ENCODE measurements around the gene EFCAB6. TPM values are rescaled to one million over a fixed set of nuclear protein-coding genes. Genes with fewer than 3 reads are reported as not detected.

Gene EFCAB6
- total RNA-seq, 1 donor, result 2.7 TPM

DNA sequence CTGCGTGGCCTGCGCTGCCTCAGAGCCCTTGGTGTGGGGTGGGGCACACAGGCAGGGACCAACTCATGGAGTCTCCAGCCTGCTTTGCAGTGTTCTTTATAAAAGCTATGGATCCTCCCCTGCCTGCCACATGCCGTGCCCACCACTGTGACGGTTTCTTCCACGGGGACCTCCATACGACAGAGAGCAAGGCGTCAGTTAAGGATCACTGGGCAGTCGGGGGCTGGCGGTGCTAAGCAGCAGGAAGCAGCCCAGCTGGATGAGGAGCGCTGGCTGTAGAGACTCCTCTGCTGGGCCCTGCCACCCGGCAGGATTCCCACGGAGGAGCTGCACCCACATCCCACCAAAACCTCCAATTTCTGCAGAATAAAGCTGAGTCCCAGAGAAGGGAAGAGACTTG, 23.1 kb upstream of the EFCAB6 start:
- no peak overlapping the region for H3K4me3 ChIP-seq (ENCODE audit: low read depth, low read length)
- TF ChIP-seq, protein P1, sequence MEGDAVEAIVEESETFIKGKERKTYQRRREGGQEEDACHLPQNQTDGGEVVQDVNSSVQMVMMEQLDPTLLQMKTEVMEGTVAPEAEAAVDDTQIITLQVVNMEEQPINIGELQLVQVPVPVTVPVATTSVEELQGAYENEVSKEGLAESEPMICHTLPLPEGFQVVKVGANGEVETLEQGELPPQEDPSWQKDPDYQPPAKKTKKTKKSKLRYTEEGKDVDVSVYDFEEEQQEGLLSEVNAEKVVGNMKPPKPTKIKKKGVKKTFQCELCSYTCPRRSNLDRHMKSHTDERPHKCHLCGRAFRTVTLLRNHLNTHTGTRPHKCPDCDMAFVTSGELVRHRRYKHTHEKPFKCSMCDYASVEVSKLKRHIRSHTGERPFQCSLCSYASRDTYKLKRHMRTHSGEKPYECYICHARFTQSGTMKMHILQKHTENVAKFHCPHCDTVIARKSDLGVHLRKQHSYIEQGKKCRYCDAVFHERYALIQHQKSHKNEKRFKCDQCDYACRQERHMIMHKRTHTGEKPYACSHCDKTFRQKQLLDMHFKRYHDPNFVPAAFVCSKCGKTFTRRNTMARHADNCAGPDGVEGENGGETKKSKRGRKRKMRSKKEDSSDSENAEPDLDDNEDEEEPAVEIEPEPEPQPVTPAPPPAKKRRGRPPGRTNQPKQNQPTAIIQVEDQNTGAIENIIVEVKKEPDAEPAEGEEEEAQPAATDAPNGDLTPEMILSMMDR (IDR thresholded peaks at IDR 0.05; ENCODE audit: insufficient read depth, low read length), result no peak
- DNase-seq (ENCODE audit: low read depth), result no peak

DNA sequence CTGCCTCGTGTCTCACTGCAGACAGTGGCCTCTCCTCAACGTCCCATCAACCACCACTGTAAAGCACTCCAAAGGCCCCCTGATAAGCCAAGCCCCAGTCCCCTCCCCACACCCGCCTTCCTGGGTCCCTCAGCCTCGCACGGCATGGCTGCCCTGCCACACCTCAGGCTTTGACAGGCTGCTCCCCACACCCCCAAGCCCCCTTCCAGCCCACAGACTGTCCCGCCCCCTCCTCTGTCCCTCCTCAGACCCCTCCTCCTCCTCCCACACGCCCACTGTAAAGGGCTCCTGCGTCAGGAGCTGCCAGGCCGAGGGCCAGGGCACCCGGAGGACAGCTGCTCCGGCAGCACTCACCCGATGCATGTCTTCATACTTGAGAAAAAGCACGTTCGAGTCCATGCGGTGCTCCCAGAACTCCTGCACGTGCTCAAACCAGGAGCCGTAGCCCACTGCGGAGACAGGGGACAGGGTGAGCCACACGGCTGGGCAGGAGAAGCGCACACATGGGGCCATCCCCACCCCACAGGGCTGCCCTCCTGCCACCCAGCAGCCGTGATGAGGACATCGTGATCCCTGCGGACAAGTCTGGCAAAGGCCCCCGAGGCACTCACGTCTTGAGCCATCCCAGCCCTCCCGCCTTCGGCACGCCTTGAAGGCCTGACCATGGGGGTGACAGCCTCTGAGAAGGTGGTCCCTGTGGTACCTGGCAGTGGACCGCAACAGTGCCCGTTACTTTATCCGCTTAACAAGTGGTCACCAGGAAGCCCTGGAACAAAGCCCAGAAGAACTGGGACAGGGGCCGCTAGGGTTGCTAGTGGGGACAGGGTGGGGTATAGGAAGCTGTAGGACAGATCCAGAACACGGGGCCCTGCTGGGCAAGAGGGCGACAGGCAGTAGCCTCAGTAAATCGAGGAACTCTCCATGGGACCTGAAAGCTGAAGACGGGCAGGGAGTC, 21.5 kb upstream of the EFCAB6 start:
- H3K4me3 ChIP-seq (ENCODE audit: low read depth, low read length), result no peak overlapping the region
- TF ChIP-seq, protein P1 (IDR thresholded peaks at IDR 0.05; ENCODE audit: insufficient read depth, low read length), result no peak
- DNase-seq (ENCODE audit: low read depth), result no peak

DNA sequence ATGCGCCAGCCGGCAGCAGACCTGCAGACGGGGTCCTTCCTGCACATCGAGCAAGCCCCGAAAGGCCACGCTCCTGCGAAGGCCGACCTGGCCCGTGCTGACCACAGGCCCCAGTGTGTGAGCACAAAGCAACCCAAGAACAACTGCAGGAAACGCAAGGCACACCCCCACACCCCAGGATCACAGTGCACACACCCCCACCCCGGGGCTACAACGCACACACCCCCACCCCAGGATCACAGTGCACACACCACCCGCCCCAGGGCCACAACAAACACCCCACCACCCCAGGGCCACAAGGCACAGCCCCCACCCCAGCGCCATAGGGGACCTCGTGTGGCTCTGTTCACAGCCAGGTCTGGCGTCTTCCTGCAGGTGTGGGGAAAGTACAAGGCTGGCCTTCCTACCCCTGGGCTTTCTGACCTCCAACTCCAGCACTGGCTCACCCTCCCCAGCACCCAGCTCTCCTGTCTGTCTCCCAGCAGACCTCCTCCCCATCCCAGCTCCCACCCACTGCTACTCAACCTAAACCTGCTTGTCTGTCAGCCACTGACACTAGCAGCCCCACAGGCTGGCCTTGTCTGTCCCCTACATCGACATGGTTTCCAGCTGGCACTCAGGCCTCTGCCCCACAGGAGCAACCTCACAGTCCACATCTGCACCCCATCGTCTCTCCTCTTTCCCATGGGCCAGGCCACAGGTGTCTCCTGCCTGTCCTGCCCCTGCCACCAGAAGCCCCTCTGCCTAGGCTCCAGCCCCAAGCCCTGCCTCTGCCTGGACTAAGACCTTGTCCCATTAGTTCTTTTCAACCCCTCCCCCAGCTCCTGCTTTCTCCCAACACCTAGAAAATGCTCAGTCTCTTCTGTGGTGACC, 20.5 kb upstream of the EFCAB6 start:
- no peak for DNase-seq (ENCODE audit: low read depth)
- no peak overlapping the region for H3K4me3 ChIP-seq (ENCODE audit: low read depth, low read length)
- TF ChIP-seq, protein P1 (IDR thresholded peaks at IDR 0.05; ENCODE audit: insufficient read depth, low read length), result no peak

- no peak overlapping the region for H3K4me3 ChIP-seq (ENCODE audit: low read depth, low read length)
- TF ChIP-seq, protein P1 (IDR thresholded peaks at IDR 0.05; ENCODE audit: insufficient read depth, low read length), result no peak
- no peak for DNase-seq (ENCODE audit: low read depth)
Measured at GRCh38 chr22:43831561-43832392, 19.7 kb upstream of the EFCAB6 start.

DNA sequence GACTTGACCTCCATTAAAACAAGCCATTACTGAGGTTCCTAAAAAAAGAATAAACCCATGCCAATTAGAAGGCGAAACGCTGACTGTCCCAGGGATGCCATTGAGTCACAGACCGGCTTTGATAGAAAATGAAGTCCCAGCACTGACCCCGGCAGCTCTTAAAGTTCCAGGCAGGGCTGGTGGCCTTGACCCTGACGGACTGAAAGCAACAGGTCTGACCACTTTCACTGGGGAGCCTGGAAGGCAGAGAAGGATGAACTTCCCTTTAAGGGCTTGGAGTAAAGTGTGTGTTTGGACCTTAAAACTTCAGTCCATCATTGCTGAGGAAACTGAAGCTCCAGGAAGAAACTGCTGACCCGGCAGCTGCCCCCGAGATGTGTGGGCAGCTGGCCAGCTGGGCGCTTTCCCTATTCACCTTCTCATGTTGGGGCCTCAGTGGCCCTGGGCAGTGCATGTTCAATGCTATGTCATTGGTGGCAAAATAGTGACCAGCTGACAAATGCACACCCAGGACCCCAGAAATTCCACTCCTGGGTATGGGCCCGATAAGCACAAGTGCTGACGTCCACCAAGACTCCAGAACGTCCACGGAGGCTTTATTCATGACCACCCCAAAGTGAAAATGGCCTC, 18.9 kb upstream of the EFCAB6 start:
- no peak for DNase-seq (ENCODE audit: low read depth)
- TF ChIP-seq, protein P1 (IDR thresholded peaks at IDR 0.05; ENCODE audit: insufficient read depth, low read length), result no peak
- H3K4me3 ChIP-seq (ENCODE audit: low read depth, low read length), result no peak overlapping the region
